SIG-M5 treated with dmso at 0.1 percent for 504 hours (cell line): Measurements from ENCODE around the gene ENTREP3.
"Not testable (repeated sequence)": the region's sequence is repeated elsewhere in the genome, so short reads cannot be mapped to it uniquely, and the experiment has no call there.

Experiments
- DNase-seq: peaks from one replicate; lab custom pipeline; 2025; ENCODE audit not compliant: unreplicated experiment; lab: John Stamatoyannopoulos, UW

ENTREP3 gene

GRCh38 chr1:155255243-155256007, at the start of gene ENTREP3:
TSS of gene ENTREP3 (minus strand) at chr1:155255483. CDS start at chr1:155254877, 606 bp downstream.
- DNase-seq: peak; percentile 80

- DNase-seq: no peak
Observed at GRCh38 chr1:155304558-155305063, 49.3 kb upstream of the ENTREP3 start.

GRCh38 chr1:155301342-155301841, 46.1 kb upstream of the ENTREP3 start, which contains the start of gene PKLR:
TSS of gene PKLR (minus strand) at chr1:155301438. CDS start at chr1:155301395, 43 bp downstream.
- no peak for DNase-seq

- no peak for DNase-seq
Observed at GRCh38 chr1:155300553-155301329, 45.5 kb upstream of the ENTREP3 start.

- DNase-seq: no peak
Observed at GRCh38 chr1:155300024-155300423, 44.7 kb upstream of the ENTREP3 start.

GRCh38 chr1:155297384-155297783, 42.1 kb upstream of the ENTREP3 start:
- DNase-seq: no peak

GRCh38 chr1:155296661-155297060, 41.4 kb upstream of the ENTREP3 start:
- no peak for DNase-seq

GRCh38 chr1:155295942-155296267, 40.6 kb upstream of the ENTREP3 start:
- DNase-seq: no peak

- DNase-seq: no peak
Observed at GRCh38 chr1:155295183-155295941, 40.1 kb upstream of the ENTREP3 start.

GRCh38 chr1:155294520-155295182, 39.4 kb upstream of the ENTREP3 start:
- DNase-seq: no peak

GRCh38 chr1:155293086-155293749, 37.9 kb upstream of the ENTREP3 start:
- DNase-seq: no peak

- not testable (repeated sequence) for DNase-seq
Observed at GRCh38 chr1:155291006-155291405, 35.7 kb upstream of the ENTREP3 start.

GRCh38 chr1:155287987-155288543, 32.8 kb upstream of the ENTREP3 start:
- DNase-seq: no peak

- DNase-seq: no peak
Observed at GRCh38 chr1:155286544-155286943, 31.3 kb upstream of the ENTREP3 start.

GRCh38 chr1:155285631-155286044, 30.4 kb upstream of the ENTREP3 start:
- DNase-seq: no peak

- DNase-seq: no peak
Observed at GRCh38 chr1:155285063-155285462, 29.8 kb upstream of the ENTREP3 start.

GRCh38 chr1:155284476-155284875, 29.2 kb upstream of the ENTREP3 start:
- no peak for DNase-seq

GRCh38 chr1:155282488-155283091, 27.3 kb upstream of the ENTREP3 start:
- no peak for DNase-seq

- DNase-seq: no peak
Observed at GRCh38 chr1:155279268-155279667, 24.0 kb upstream of the ENTREP3 start.
